Fibroblast of the conjunctiva (primary cell): Measurements from ENCODE around the gene PARP9.
A peak's percentile ranks its signal among the peaks of the same experiment; 100 is the strongest.

ENCODE experiments used
- DNase-seq: peaks from one replicate; pipeline ENCODE4 v3.0.0-alpha.2; 2010; ENCODE audit warnings: low read depth

PARP9 gene

DNA sequence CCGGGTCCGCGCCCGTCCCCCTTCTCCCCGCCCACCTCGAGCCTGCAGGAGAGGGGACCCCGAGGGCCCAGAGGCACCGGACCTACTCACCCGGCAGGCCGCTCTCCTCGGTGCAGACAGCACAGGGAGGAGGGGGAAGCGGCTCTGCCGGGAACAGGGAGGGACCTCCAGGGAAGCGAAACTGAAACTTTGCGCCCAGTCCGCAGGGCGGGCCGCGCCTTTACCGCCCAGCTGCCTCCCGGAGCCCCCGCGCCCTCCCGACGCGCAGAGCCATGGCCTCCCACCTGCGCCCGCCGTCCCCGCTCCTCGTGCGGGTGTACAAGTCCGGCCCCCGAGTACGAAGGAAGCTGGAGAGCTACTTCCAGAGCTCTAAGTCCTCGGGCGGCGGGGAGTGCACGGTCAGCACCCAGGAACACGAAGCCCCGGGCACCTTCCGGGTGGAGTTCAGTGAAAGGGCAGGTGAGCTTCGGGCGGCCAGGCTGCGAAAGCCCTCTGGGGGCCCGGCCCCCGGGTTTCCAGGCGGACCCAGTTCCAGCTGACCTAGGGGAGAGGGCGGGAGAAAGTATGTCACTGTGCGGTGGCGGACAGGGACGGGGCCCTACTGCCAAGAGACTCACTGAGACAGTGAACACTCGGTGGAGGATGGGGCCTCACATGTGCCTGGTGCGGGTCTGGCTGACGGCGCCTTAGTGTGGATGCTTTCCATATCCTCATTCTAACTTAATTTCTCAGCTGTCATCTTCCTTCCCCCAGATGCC is at the start of gene PARP9, which contains the start of gene DTX3L:
TSS of gene PARP9 (minus strand) at position 146 of the 758 bp plus-strand sequence. CDS start 4,680 bp downstream, outside the sequence.
TSS of gene DTX3L (plus strand) at position 184 of the 758 bp plus-strand sequence. CDS start at position 273, 89 bp downstream.
- peak; percentile 68 for DNase-seq

DNA sequence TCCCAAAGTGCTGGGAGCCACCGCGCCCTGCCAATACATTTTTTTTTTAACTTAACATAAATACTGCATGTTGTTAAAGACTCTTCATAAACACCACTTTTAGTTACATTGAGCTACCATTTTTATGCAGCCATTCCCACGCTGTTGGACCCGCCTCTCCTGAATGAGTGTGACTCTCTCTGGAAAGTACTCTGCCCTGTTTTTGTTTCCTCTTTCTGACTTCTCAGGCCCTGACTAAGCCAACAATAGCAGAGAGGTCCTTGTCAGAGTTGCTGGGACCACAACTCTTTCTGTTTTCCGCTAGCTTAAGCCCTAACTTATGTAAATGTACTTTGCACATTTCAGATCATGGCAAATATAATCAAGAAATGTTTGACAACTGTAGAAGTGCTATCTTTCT is 48.6 kb upstream of the PARP9 start:
- DNase-seq: no peak

DNA sequence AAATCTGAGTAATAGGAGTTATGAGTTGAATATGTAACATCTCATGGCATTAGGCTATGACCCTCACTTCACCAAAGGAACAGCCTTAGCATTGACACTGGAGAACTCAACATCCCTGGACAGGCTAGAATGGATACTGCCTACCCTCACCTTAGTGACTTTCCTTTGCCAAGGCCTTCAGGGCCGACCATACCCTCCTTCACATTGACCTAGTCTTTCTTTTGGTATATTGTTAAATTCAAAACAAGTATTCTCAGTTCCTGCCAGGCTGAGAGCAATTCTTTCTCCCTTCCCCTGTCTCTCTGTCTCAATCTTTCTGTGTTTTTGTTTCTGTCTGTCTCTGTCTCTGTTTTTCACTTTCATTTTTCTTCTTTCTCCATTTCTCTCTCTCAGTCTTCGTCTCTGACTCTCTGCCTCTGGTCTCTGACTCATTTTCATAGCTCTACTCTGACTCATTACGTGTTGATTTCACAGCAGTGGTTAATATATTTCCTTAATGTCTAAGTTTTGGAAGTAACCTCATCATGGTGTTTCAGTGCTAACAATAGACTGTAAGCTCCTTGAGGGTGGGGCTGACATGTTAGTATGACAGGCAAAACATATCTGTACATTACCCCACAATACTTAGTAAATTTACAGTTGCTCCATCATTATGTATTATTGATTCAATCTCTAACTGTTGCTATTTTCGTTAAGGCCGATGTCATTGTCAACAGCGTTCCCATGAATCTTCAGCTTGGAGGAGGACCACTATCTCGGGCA is 45.9 kb upstream of the PARP9 start:
- DNase-seq: peak; percentile 48

DNA sequence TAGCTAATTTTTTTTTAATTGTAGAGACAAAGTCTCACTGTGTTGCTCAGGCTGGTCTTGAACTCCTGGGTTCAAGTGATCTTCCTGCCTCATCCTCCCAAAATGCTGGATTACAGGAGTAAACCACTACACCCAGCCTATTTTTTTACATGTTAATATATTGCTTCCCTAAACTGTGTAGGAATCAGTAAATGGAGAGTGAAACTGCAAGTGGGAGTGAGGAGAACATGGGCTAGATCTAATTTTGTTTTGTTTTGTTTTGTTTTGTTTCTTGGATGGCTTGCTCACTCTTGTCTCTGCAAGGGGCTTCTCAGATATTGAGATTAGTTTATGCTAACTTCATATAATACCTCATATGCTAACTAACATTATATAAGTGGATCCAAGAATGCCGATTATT is 44.8 kb upstream of the PARP9 start:
- DNase-seq: no peak

DNA sequence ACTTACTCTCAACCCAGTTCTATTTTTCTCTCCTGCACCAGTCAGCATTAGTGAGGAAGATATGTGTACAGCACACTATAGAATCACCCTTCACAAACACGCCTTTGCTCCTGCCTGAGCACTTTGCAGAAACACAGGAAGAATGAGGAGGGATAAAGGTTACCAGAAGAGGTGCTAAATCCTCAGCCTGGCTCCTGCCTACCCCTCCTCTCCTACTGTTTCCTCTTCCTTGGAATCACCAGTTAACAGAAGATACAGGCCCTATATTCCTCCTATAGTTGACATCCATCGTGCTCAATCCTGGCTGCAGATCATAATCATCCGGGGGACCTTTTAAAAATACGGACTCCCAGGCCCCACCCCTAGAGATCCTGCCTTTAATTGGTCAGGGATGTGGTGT is 42.2 kb upstream of the PARP9 start:
- DNase-seq: no peak

DNA sequence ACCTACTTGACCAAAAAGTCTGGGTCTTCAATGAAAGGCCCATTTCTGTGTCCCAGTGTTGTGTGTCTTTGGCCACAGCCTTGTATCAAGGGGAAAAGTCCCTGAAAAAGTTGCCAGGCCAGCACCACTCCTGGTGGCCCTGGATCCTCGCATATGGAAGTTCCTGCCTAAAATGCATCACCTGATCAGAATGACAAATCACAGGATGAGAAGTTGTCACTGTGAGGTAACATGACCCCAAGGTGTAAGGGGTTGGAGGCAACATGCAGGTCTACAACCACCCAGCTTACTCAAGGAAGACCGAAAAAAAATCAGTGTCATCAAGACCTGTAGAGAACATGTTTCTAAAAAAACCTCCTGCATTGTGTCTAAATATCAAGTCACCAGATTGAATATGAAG is 39.0 kb upstream of the PARP9 start:
- no peak for DNase-seq

DNA sequence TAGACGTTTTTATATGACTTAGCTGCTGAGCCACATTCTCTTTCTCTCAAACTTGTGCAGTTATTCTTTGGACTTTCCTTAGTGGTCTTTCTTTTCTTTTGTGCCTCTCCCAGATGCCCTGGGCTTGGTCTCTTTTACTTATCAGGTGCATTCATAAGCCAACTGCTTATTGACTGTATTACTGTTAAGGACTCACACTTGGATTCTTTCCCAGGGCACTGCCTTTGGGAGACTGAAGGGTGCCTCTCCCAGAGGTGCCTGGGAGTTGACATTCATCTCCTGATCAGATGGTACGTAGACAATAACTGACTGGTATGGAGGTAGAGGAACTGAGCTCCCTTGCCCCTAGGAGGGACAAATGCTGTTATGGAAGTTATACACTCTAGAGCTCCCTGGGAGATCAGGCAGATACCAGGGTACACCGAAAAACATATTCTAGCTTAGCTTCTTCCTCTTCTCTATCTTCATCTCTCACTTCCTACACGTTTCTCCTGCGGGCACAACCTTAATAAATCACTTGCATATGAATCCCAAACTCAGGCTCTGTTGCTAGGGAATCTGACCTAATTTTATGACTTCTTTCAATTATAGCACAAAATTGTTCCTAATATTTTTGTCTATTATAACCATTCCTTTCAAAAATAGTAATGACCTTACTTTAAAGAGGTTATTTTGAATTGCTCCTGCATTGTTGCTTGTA is 38.1 kb upstream of the PARP9 start:
- no peak for DNase-seq

DNA sequence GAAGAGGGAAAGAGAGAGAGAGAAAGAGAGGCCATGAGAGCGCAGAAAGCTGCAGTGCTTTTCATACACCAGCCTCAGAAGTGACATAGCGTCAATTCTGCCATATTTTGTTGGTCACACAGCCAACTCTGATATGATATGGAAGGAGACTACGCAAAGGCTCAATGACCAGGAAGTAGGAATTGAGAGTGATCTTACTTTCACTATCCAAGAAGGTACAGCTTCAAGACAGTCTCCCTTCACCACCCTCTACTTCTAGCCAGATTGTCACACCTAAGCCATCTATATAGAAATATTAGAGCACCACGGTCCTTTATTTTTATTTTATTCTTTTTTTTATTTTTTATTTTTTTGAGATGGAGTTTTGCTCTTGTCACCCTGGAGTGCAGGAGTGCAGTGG is 34.5 kb upstream of the PARP9 start:
- DNase-seq: no peak

DNA sequence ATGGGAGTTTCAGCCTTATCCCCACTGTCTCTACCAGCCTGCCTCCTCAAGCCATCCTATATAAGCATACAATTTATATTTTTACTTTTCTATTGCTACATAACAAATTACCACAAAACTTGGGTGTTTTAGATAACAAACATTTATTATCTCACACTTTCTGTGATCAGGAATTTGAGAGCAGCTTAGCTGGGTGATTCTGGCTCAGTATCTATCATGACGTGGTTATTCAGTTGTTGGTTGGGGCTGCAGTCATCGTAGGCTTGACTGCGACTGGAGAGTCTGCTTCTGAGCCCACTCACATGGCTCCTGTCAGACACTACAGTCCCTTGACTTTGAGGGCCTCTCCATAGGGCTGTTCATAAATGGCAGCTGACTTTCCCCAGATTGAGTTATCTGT is 34.1 kb upstream of the PARP9 start:
- DNase-seq: no peak

DNA sequence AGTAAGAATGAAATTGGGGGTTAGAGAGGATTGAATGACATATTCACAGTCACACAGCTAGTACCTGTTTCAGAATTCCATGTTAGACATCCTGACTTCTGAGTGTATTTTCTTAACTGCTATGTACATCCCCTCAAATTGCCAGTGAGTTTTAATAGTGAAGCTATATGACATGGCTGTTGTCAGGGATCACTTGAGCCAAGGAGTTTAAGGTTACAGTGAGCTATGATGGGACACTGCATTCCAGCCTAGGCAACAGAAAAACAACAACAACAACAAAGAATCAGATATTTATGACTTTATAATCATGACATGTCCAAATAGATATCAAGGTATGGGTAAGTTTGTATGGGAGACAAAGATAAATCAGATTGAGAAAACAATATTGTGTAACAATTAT is 29.9 kb upstream of the PARP9 start:
- DNase-seq: no peak

DNA sequence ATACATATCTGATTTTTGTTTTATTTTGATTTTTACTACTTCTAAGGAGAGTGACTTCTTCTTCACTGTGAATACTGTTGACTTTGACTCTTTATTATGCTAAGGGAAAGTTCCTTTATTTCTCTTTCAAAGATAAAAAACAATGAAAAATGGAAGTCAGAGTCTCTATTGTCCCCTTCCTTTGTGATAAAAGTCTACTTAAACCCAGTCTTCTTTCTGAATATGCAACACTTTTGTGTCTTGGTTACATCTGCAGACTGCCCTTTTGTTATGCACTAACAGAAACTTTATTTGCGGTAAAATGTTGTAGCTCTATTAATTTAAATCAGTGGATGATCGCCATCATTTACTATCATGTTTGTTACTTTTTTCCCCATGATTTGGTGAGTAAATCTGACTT is 26.5 kb upstream of the PARP9 start:
- no peak for DNase-seq

DNA sequence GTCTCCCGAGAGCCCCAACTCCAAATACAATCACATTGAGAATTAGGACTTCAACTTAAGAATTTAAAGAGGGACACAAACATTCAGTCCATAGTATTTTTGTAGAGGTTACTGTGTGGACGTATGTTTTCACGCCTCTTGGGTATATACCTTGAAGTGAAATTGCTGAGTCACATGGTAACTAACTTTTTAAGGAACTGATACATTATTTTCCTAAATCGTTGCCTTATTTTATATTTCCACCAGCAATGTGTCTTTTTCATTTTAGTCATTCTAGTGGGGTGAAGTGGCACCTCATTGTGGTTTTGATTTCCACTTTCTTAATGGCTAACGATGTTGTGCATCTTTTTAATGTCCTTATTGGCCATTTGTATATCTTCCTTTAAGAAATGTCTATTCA is 25.2 kb upstream of the PARP9 start:
- no peak for DNase-seq

DNA sequence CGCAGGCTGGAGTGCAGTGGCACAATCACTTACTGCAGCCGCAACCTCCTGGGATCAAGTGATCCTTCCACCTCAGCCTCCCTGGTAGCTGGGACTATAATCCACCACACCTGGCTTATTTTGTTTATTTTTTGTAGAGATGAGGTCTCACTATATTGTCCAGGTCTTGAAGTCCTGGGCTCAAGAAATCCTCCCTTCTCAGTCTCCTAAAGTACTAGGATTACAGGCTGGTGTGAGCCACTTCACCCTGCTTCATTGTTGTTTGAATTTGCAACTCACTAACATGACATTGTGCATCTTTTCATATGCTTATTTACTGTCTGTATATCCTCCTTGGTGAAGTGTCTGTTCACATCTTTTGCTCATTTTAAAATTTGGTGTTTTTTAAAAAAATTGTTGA is 23.5 kb upstream of the PARP9 start:
- no peak for DNase-seq

DNA sequence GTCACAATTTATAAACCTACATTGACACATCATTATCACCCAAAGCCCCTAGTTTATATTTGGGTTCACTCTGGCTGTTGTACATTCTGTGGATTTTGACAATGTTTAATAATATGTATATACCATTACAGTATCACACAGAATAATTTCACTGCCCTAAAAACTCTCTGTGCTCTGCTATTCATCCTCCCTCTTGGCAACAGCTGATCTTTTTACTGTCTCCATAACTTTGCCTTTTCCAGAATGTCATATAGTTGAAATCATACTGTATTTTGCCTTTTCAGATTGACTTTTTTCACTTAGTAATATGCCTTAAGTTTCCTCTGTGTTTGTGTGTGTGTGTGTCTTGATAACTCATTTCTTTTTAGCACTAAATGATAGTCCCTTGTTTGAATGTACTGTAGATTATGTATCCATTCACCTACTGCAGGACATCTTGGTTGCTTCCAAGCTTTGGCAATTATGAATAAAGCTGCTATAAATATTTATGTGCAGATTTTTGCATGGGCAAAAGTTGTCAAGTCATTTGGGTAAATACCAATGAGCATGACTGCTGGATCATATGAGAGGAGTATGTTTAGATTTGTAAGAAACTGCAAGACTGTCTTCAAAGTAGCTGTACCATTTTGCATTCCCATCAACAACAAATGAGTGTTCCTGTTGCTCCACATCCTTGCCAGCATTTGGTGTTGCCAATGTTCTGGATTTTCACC is 22.8 kb upstream of the PARP9 start:
- no peak for DNase-seq

DNA sequence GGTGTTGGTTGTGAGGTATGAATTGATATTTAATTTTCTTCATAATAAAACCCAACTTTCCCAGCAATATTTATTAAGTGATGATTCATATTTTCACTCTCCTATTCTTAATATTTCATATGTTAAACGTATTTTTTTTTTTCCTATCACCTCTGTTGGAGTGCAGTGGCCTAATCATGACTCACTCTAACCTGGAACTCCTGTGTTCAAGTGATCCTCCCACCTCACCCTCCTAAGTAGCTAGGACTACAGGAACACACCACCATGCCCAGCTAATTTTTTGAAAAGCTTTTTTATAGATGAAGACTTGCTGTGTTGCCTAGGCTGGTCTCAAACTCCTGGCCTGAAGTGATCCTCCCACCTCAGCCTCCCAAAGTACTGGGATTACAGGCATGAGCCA is 22.0 kb upstream of the PARP9 start:
- no peak for DNase-seq

DNA sequence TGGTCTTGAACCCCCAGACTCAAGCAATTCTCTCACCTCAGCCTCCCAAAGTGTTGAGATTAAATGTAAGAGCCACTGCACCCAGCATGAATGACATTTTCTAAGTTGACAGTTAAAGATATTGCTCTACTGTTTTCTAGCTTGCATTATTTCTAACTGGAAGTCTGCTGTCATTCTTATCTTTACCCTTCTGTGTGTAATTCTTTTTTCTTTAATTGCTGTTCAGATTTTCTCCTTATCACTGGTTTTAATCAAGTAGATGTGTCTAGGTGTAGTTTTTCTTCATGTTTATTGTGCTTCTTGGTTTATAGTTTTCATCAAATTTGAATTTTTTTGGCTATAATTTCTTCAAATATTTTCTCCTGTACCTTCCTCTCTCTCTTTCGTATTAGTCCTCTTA is 18.3 kb upstream of the PARP9 start:
- no peak for DNase-seq

DNA sequence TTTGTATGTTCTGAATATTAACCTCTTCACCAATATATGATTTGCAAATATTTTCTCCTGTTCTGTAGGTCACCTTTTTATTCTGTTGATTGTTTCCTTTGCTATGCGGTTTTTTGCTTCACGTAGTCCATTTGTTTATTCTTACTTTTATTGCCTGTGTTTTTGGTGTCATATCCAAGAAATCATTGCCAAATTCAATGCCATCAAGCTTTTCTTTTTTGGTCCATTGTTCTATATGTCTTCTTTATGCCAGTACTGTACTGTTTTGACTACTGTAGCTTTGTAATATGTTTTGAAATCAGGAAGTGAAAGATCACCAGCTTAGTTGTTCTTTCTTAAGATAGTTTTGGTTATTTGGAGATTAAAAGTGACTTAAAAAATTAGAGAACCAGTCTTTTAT is 17.5 kb upstream of the PARP9 start:
- DNase-seq: no peak

DNA sequence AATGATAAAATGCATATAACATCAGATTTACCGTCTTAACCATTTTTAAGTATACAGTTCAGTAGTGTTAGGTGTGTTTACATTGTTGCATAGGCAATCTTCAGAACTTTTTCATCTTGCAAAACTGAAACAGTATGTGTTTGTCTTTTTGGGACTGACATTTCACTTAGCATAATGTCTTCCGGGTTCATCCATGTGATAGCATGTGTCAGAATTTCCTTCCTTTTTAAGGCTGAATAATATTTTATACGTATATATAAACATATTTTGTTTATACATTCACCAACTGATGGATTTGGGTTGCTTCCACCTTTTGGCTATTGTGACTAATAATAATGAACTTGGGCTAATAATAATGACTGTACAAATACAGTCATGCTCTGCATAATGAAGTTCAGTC is 16.4 kb upstream of the PARP9 start:
- no peak for DNase-seq

DNA sequence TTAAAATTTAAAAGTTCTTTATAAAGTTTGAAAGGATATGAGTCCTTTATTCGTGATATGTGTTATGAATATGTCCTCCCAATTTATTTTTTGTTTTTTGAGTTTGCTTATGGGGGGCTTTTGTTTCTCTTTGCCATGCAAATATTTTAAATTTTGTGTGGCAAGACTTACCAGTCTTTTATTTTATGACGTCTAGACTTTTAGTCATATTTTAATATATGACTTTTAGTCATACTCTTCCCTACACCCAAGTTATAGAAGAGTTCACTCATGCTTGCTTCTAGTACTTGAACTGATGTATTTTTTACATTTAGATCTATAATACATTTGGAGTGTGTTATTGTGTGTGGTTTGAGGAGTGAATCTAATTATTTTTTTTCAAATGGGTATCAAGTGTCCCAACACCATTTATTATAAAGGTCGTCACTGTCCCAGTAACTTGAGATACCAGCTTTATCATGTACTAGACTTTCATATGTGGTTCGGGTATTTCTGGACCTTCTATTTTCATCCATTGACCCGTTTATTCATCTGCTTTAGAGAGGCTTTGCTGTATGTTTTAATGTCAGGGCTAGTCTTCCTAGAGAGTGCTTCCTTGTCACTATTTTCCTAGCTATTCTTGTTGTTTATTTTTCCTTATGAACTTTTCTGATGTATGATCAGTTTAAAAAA is 14.1 kb upstream of the PARP9 start:
- no peak for DNase-seq

DNA sequence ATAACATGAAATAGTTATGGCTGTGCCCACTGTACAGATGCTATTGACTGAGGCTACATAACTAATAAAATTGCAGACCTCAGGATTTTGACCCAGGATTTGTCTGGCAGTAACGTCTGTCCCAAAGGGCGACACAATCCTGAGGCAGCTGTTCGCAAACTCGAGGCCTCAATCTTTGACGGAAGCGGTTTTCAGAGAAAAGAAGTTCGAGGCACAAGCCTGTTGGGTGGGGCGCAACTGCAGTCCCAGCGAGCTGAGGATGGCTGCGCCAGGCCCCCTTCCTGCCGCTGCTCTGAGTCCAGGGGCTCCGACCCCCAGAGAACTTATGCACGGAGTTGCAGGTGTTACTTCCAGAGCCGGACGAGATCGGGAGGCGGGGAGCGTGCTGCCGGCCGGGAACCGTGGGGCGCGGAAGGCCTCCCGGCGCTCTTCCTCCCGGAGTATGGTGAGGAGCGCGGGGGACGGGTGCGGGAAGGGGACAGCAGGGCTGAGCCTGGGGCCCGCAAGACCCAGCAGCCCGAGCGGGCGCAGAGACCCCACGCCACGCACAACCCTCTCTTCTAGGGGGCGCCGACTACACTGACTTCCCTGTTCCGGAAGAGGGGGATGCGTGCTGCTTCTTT is 13.4 kb upstream of the PARP9 start, which contains the start of gene PARP15:
TSS of gene PARP15 (plus strand) at position 242 of the 623 bp plus-strand sequence. CDS start at position 260, 18 bp downstream.
- DNase-seq: no peak
